ENCODE measurements around the gene WWOX.
"Not testable (repeated sequence)": the region's sequence is repeated elsewhere in the genome, so short reads cannot be mapped to it uniquely, and the experiment has no call there.

WWOX gene

GRCh38 chr16:78505544-78506366 lies 406.3 kb downstream of the WWOX start:
- DNase-seq (ENCODE audit: low read depth) = no peak
- TF ChIP-seq CTCF (IDR thresholded peaks at IDR 0.05; ENCODE audit: control insufficient read depth, extremely low read depth, insufficient read depth) = no peak

DNA sequence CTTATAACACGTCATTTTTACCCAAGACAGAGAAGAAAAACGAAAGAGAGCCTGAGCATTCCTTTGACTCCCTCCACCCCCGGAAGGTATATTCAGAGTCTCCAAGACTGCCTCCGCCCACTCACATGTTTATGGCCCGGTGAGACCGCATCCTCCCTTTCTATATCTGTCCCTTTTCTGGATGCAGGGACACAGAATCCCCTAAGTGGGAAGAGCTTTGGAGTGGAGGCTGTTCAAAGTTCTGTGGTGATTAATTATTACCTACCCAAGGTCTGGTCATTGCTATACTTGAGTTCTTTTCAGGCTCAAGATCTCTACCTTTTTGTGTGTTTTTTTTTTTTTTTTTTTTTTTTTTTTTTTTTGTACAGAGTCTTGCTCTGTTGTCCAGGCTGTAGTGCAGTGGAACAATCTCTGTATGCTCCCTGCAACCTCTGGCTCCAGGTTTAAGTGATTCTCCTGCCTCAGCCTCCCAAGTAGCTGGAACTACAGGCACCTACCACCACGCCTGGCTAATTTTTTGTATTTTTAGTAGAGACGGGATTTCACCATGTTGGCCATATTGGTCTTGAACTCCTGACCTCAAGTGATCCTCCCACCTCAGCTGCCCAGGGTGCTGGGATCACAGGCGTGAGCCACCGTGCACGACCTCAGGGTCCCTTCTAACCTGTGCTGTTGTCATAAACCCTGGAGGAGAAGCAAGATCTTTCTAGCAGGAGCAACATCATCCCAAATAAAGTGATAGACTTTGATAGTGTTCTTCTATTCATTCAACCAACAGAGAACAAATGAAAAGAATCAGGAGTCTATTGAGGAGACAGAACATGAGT lies 407.1 kb downstream of the WWOX start:
- H3K4me3 ChIP-seq (ENCODE audit: low read depth, low read length) = no peak overlapping the region
- DNase-seq (ENCODE audit: low read depth) = no peak
- no peak for TF ChIP-seq CTCF (IDR thresholded peaks at IDR 0.05; ENCODE audit: control insufficient read depth, extremely low read depth, insufficient read depth)

More at GRCh38 chr16:78505544-78506366, 406.3 kb downstream of the WWOX start:
- H3K4me3 ChIP-seq (ENCODE audit: low read depth, low read length) = no peak overlapping the region

GRCh38 chr16:78507576-78507975 lies 408.1 kb downstream of the WWOX start:
- DNase-seq (ENCODE audit: low read depth) = no peak
- no peak for TF ChIP-seq CTCF (IDR thresholded peaks at IDR 0.05; ENCODE audit: control insufficient read depth, extremely low read depth, insufficient read depth)
- H3K4me3 ChIP-seq (ENCODE audit: low read depth, low read length) = no peak overlapping the region

DNA sequence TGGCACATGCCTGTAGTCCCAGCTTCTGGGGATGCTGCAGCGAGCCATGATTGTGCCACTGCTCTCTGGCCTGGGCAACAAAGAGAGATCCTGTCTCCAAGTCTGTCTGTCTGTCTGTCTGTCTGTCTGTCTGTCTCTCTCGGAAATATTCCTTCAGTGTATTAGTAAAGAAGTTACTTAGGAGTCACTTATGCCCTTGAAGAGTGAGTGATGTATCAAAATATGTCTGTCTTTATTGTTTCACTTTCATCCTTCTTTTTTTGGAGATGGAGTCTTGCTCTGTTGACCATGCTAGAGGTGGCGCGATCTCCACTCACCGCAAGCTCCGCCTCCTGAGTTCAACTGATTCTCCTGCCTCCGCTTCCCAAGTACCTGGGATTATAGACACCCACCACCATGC lies 410.5 kb downstream of the WWOX start:
- no peak for TF ChIP-seq CTCF (IDR thresholded peaks at IDR 0.05; ENCODE audit: control insufficient read depth, extremely low read depth, insufficient read depth)
- DNase-seq (ENCODE audit: low read depth) = no peak
- H3K4me3 ChIP-seq (ENCODE audit: low read depth, low read length) = no peak overlapping the region

DNA sequence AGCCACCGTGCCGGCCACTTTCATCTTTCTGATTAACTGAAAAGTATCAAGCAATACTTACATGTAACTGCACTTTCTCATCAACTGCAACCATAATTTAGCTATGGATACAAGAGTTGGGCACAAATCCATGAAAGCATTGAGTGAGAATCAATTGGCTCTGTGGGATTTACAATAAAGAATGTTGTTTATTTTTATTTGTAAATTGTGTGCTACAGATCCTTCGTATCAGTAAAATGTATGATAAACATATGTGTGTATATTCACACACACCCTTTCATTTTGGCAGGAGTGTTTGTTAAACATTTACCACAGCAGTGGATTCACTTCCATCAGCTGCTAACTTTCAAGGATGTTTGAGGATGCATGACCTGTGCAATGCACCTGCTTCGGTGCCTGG lies 411.0 kb downstream of the WWOX start:
- no peak for DNase-seq (ENCODE audit: low read depth)
- no peak overlapping the region for H3K4me3 ChIP-seq (ENCODE audit: low read depth, low read length)
- TF ChIP-seq CTCF (IDR thresholded peaks at IDR 0.05; ENCODE audit: control insufficient read depth, extremely low read depth, insufficient read depth) = no peak

GRCh38 chr16:78513838-78514237 lies 414.4 kb downstream of the WWOX start:
- no peak overlapping the region for H3K4me3 ChIP-seq (ENCODE audit: low read depth, low read length)
- no peak for DNase-seq (ENCODE audit: low read depth)
- TF ChIP-seq CTCF (IDR thresholded peaks at IDR 0.05; ENCODE audit: control insufficient read depth, extremely low read depth, insufficient read depth) = no peak

DNA sequence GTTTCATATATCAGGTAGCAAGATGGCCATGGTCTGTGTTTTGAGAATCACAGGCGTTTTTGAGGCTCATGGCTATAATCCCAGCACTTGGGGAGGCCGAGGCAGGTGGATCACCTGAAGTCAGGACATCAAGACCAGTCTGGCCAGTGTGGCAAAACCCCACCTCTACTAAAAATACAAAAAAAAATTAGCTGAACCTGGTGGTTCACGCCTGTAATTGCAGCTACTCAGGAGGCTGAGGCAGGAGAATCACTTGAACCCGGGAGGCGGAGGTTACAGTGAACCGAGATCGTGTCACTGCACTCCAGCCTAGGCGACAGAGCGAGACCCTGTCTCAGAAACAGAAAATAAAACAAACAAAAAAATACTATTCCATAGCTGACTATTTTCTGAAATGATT lies 415.4 kb downstream of the WWOX start:
- H3K4me3 ChIP-seq (ENCODE audit: low read depth, low read length); DNase-seq (ENCODE audit: low read depth): not testable (repeated sequence)

Data from LNCaP clone FGC (cell line).